Endometrial microvascular endothelial cells (primary cell): ENCODE results near the gene S1PR3. TPM values are rescaled to one million over a fixed set of nuclear protein-coding genes. Genes with fewer than 3 reads are reported as not detected.
"Not testable (repeated sequence)": the region's sequence is repeated elsewhere in the genome, so short reads cannot be mapped to it uniquely, and the experiment has no call there.

ENCODE experiments used
- in situ Hi-C: cut with HindIII; loops from 2 replicates; pipeline ENCODE4 v1.10.0; 2017; ENCODE audit warnings: low sequenced_read_pairs, low pct_unique_long_range_greater_than_20kb; ENCODE audit errors: inconsistent ontology term
- total RNA-seq: library from RNA; depleted of rRNA; stranded (reverse); fragments of >200 nt; gene quantifications from one replicate; pipeline ENCODE4 v1.2.3, GENCODE V29; 2015; ENCODE audit errors: inconsistent ontology term

S1PR3 gene
- total RNA-seq = 16.4 TPM

GRCh38 chr9:88991066-88992034 lies at the start of gene S1PR3:
TSS of gene S1PR3 (plus strand) at chr9:88991468. CDS start at chr9:89001201, 9,733 bp downstream.
- in situ Hi-C loops = no loop called here

- in situ Hi-C loops = not testable (repeated sequence)
These were observed 49.7 kb upstream of the S1PR3 start for GRCh38 chr9:88941586-88941985.

GRCh38 chr9:88942411-88942810 lies 48.9 kb upstream of the S1PR3 start:
- in situ Hi-C loops = no loop called here

DNA sequence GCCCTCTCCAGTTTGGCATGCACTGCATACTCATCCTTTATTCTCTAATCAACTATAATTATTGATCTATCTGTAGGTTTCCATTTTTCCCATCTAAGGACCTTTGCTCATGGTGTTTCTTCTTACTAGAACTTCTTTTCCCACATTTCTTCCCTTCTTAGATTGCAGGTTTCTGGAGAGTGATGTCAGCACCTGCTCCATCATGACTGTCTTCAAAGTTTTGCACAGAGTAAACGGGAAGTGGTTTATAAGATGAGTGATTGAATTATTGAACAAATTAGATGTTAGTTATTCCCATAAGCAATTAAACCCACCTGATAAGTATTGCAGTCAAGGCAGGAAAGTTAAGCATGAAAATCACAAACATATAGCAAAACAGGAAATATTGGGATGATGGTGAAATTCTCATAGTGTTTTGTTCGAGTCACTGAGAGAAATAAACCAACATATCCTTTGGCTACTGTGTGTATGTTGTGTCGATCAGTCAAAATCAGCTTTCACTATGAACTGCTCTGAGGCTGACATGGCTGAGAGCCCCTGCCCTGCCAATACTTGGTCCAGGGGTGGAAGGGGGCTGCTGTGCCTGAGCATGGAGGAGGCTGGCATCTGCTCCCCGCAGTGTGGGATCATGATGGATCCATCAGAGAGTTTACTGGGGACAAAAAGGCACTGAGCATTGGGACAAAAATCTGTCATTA lies 45.5 kb upstream of the S1PR3 start:
- in situ Hi-C loops = no loop called here

- in situ Hi-C loops = no loop called here
These were observed 43.4 kb upstream of the S1PR3 start for GRCh38 chr9:88947581-88948573.

GRCh38 chr9:88949425-88949824 lies 41.8 kb upstream of the S1PR3 start:
- in situ Hi-C loops = no loop called here

DNA sequence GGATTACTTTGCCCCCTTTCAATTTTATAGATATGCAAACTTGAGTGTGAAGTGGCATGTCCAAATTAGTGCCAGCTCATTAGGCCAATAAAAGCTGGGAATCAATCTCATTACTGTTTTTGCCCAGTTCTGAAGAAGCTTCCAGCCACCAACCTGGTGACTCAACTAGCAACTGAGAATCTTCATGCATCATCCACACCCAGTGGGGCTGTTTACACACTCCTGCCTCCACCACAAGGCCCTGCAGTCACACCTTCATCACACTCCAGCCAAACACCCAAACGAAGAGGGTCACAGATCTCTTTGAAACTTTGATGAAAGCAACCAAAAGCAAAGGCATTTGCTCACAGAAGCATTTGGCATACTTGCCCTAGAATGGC lies 41.3 kb upstream of the S1PR3 start:
- in situ Hi-C loops = no loop called here

GRCh38 chr9:88950341-88951154 lies 40.7 kb upstream of the S1PR3 start:
- in situ Hi-C loops = no loop called here

- in situ Hi-C loops = no loop called here
These were observed 40.1 kb upstream of the S1PR3 start for GRCh38 chr9:88951155-88951542.

DNA sequence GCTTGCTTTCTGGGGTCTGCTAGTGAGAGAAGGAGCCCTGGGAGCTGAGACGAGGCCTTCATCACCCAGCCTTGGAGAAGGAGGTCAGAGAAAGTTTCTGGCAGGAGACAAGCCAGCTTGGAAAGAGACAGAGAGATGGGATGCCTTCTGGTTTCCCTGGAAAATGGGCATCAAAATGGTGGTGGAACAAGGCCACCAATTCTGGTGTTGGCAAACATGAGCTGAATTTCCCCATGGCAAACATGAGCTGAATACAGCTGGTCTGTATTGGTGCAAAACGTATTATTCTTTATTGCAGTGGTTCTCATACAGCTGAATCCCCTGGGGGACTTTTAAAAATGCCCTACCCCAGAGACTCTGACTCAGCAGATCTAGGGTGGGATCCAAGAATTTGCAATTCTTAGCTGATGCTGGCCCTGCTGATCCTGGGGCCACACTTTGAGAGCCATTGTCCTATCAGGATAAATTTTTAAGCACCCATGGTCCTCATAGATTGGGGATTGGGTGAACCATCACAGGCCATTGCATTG lies 39.1 kb upstream of the S1PR3 start:
- in situ Hi-C loops = no loop called here

GRCh38 chr9:88952976-88953375 lies 38.3 kb upstream of the S1PR3 start:
- in situ Hi-C loops = no loop called here

GRCh38 chr9:88953381-88954029 lies 37.8 kb upstream of the S1PR3 start:
- in situ Hi-C loops = no loop called here

DNA sequence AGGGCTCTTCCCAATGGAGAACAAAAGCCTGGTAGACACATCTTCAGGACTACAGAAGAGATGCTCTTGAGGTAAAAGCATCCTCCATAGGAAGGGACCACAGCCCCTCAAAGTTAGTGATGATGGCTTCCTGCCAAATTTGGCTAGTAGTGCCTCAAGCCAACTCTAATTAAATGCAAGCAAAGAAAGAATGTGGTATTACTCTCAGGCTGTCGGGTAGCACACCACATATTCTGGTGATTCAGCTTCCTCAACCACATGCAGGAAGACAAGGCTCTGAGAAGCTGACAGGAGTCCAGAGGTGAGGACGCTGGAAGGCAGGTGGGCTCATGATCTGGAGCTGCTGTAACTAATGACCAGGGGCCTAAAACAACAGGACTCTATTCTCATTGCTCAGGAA lies 37.2 kb upstream of the S1PR3 start:
- in situ Hi-C loops = no loop called here

DNA sequence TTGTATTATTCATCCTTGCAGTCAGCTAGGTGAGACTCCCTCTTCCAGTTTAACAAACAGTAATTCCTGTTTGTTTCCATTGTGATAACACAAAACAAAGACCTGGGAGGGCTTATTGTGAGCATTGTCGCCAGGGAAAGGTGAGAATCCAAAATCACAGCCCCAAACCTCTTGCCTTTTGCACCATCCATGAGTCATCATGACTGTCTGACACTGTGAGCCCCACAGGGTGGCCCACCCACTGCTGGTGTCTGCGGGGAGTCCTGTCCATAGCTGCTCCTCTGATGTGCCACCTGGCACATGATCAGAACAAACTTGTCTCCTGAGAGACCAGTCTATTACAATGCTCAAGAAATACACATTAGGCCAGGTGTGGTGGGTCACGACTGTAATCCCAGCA lies 33.7 kb upstream of the S1PR3 start:
- in situ Hi-C loops = no loop called here

GRCh38 chr9:88959727-88960469 lies 31.4 kb upstream of the S1PR3 start:
- in situ Hi-C loops = no loop called here

- in situ Hi-C loops = no loop called here
These were observed 30.6 kb upstream of the S1PR3 start for GRCh38 chr9:88960632-88961031.

- in situ Hi-C loops = no loop called here
These were observed 25.8 kb upstream of the S1PR3 start for GRCh38 chr9:88965473-88965872.
